HG02938 (cell line): ENCODE measurements around the gene PACRG.
A peak's percentile ranks its signal among the peaks of the same experiment; 100 is the strongest.

ENCODE experiments used
- ATAC-seq: cut with Tn5 transposase; IDR thresholded peaks from one replicate; pipeline ENCODE4 v1.9.1; 2021; ENCODE audit warnings: mild to moderate bottlenecking, moderate library complexity; ENCODE audit not compliant: unreplicated experiment

The PACRG gene

GRCh38 chr6:162862462-162862861 lies 134.7 kb downstream of the PACRG start:
- no peak for ATAC-seq

DNA sequence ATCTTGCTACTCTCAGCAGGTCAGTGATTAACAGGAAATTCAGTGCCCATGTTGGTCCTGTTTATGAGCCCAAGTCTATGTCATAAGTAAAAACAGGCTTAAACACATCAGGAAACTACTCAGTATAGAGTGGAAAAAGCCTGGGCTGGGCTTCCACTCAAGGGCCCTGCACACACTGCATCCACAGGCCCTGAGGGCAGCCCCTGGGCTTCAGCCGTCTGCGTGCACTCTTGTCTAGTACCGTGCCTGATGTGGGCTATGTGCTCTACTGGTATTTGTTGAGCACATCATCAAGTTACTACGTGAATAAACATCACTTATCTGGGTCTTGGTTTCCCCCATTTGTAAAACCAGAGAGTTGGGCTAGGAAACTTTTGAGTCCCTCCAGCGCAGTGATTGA lies 135.2 kb downstream of the PACRG start:
- ATAC-seq = no peak

DNA sequence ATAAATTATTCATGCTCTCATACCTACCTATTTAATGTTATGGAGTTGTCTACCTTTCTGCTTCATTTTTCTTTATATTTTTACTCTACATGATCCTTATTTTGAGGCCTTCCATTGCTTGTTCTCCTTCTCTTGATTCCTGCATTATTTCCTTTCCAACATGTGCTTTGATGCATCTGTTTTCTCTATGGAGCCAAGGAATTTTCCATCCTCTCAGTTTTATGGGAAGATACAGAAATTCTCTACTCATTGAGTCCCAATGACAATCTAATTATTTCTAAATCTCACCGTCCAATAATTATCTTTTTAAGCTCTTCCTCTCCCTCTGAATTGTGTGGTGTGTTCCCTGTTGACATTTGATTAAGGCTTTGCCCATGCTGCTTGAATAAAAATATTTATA lies 136.0 kb downstream of the PACRG start:
- no peak for ATAC-seq

DNA sequence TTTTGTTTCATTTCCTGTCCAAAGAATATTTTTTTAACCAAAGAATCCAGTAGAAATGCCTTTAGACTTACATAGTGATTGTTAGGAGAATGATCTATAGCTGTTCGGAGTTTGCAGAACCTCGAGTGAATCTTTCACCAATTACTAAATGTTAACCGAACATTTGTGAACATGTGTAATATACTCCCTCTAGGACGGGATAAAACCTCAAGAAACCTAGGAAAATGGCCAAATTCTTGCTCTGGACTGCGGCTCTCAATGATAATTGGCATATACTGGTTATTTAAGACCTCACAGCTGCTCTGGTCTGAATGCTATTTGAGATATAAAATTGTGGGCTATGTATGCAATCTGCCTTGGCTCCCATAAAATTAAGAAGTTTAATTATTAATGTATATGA lies 137.1 kb downstream of the PACRG start:
- ATAC-seq = no peak

GRCh38 chr6:162866656-162867055 lies 138.9 kb downstream of the PACRG start:
- ATAC-seq = no peak

GRCh38 chr6:162868397-162868796 lies 140.6 kb downstream of the PACRG start:
- ATAC-seq = no peak

DNA sequence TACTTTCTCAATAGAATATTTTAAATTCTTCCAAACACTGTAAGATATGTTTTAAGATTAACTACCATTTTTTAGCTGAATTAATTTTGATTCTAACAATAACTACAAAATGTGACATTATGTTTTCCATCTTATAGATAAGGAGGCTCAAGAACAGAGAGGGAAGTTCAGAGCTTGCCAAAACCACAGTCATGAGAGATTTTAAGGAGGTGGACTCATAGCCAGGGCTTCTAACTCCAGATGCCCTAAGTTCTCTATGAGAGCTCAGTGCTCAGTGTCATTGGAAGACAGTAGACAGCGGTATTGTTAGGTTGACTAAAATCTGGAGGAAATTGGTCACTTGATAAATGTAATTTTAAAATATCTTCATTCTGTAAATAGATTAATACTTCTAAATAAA lies 144.2 kb downstream of the PACRG start:
- ATAC-seq = no peak

GRCh38 chr6:162873537-162873936 lies 145.8 kb downstream of the PACRG start:
- no peak for ATAC-seq

- no peak for ATAC-seq
Observed at GRCh38 chr6:162875070-162875469, 147.3 kb downstream of the PACRG start.

GRCh38 chr6:162882801-162883481 lies 155.2 kb downstream of the PACRG start:
- ATAC-seq = no peak

DNA sequence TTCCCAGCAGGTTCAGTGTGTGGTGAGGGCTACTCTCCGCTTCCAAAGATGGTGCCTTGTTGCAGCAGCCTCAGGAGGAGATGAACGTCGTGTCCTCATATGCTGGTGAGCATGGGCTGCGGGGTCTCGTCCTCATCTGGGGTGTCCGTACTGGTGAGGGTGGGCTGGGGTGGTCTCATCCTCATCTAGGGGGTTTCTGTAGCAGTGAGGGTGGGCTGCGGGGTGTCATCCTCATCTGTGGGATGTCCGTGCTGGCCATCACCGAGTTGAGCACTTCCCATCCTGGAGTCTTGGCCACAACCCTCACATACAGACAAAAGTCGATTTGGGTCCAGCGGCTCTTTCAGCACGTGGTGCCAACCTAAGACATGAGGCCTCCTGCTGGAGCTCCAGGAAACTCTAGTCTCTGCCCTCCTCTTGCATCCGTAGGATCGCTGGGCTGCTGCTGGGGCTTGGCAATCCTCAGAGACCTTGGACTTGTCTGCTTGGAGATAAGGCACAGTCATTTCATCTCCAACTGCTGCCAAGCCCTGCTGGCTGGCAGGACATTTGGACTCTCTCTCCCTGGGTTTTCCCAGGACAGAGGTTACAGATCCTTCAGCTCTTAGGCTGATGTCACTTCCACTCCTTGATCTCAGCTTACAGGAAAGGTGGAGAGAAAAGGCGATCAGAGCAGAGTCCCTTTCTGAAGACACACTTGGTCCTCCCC lies 160.4 kb downstream of the PACRG start:
- ATAC-seq = no peak

DNA sequence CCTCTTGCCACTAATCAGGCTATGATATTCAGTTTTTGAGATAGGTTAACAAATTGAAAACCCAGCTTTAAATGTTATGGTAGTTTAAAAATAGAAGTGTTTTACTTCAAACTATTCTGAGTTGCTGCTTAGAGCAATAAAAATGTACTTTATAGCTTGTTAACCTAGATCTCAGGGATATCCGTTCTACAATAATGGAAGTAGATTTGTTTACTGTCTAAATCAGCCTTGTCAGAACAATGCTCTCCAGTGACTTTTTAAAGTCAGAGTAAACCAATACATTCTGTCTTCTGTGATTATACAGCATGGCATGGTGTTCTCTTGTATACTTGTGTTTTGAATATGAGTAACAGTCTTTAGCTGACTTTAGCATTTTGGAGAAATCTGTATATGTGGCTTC lies 161.5 kb downstream of the PACRG start:
- no peak for ATAC-seq

DNA sequence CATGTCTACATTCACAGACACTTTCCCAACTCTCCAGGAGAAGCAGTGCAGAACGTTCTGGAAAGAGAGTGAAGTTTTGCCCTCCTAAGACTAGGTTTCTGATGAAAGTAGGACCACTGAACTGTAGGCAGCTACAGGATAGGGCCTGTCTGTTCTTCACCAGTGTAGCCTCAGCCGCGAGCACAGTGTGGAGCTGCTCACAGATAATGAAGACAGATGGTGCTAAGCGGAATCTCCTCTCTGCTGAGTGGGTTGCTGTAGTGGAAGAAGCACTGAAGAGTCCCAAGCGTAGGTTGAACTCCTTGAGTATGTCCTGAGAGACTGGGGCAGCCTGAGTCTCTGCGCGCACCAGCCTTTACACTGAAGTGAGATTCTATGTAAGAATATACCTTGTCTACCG lies 170.2 kb downstream of the PACRG start:
- no peak for ATAC-seq

DNA sequence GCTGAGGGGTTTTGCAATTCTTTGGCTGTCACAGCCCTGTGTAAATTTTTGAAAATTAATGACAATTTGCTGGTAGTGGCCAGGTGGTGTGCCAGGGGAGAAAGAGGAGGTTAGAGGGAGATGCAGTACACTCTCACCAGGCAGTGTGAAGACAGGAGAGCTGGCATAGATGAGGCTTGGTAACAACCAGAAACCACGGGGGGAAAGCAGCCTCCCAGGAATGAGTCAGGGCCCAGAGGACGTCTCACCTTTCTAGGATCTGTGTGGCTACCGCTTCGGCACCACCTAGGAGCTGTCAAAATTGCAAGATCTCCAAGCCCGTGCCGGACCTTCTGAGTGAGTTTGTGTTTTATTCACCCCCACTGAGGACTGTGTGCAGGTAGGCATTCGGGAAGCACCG lies 171.4 kb downstream of the PACRG start:
- no peak for ATAC-seq

- ATAC-seq = no peak
Observed at GRCh38 chr6:162900503-162900902, 172.7 kb downstream of the PACRG start.

- ATAC-seq = no peak
Observed at GRCh38 chr6:162904069-162904663, 176.4 kb downstream of the PACRG start.

- no peak for ATAC-seq
Observed at GRCh38 chr6:162906479-162906878, 178.7 kb downstream of the PACRG start.

- ATAC-seq = peak; percentile 65
Observed at GRCh38 chr6:162907876-162908481, 180.2 kb downstream of the PACRG start.

- no peak for ATAC-seq
Observed at GRCh38 chr6:162913206-162913605, 185.4 kb downstream of the PACRG start.

GRCh38 chr6:162917506-162917905 lies 189.7 kb downstream of the PACRG start:
- ATAC-seq = no peak

DNA sequence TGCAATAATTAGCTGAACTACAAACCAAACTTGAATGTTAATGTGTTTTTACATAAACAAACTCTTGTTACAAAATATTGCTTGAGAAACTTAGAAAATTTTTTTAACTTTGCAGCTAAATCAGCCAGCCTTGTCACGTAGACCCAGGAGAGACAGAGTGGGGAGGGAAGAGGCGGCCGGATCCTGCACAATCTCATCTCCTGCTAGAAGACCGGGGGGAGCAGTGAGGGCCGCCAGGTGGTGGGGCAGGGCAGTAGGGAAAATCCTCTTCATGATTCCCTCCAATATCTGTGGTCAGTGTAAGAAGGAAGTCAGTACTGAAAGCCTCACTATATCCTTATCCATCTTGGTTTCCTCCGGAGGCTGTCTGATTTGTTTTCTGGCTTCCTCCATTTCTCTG lies 193.3 kb downstream of the PACRG start:
- no peak for ATAC-seq

- ATAC-seq = no peak
Observed at GRCh38 chr6:162921510-162922040, 193.8 kb downstream of the PACRG start.
